HepG2 (cell line): ENCODE data around the gene NAE1. TPM values are rescaled to one million over a fixed set of nuclear protein-coding genes. Genes with fewer than 3 reads are reported as not detected.

Experiments used
- ATAC-seq: fragments of 200-7000 bp; cut with Tn5 transposase; 3 replicates; pipeline ENCODE4 v1.9.1; 2020; ENCODE audit warnings: mild to moderate bottlenecking, moderate library complexity
- BruUV-seq: library from RNA; stranded (reverse); fragments of 400-500 nt; replicated peaks from 2 replicates; lab custom pipeline; 2021; lab: Mats Ljungman, UMichigan
- CTCF ChIA-PET: fragments of 300-600 bp; formaldehyde crosslinking; extraction: SDS; loops from one replicate; lab custom pipeline; 2021; ENCODE audit warnings: low total read pairs, inconsistent platforms, low intra/inter-chr PET ratio; lab: Yijun Ruan, JAX
- POLR2A ChIA-PET: fragments of 350-600 bp; sonication (Branson Sonifier 250); formaldehyde crosslinking; loops from one replicate; lab custom pipeline; 2020; ENCODE audit warnings: antibody characterized with exemption, inconsistent platforms; lab: Yijun Ruan, JAX
- DNase-seq: peaks from one replicate; pipeline ENCODE4 v3.0.0-alpha.2; 2015; ENCODE audit warnings: low spot score
- FAIRE-seq: peaks from 3 replicates; lab custom pipeline; 2011; peaks lifted over from hg19 to GRCh38; lab: Jason Lieb, UNC
- H2AFZ ChIP-seq: one replicate; pipeline ENCODE4 v1.6.1; 2011; ENCODE audit warnings: low read length, inconsistent platforms
- H3K27ac ChIP-seq: fragments of 300-600 bp; 3 replicates; pipeline ENCODE4 v1.8.0; 2011; ENCODE audit warnings: mixed run types, mild to moderate bottlenecking, mixed read lengths, low read length, inconsistent platforms; ENCODE audit not compliant: insufficient read depth; ENCODE audit errors: extremely low read length
- H3K27me3 ChIP-seq, 2 experiments: fragments of 200-600 bp in 1 of 2; 2 replicates in 1 of 2; 3 replicates in 1 of 2; pipeline versions ENCODE4 v1.6.0 to v1.8.0; 2011; ENCODE audit warnings: low read length in 2 of 2, mild to moderate bottlenecking in 2 of 2, moderate library complexity in 2 of 2, inconsistent platforms in 1 of 2; ENCODE audit not compliant: insufficient read depth in 2 of 2, control insufficient read depth in 1 of 2
- H3K36me3 ChIP-seq, 2 experiments: fragments of 200-600 bp in 1 of 2; replicated peaks in 1 of 2; 2 replicates in 1 of 2; 3 replicates in 1 of 2; pipeline versions ENCODE4 v1.5.1 to v1.8.0; 2011; ENCODE audit warnings: low read length in 2 of 2, inconsistent platforms in 1 of 2; ENCODE audit not compliant: insufficient read depth in 2 of 2, control insufficient read depth in 1 of 2
- H3K4me1 ChIP-seq: 2 replicates; pipeline ENCODE4 v1.5.1; 2012; ENCODE audit warnings: low read length, inconsistent platforms; ENCODE audit not compliant: insufficient read depth
- H3K4me2 ChIP-seq: 2 replicates; pipeline ENCODE4 v1.6.0; 2011; ENCODE audit warnings: low read depth, low read length, inconsistent platforms
- H3K4me3 ChIP-seq, 3 experiments: fragments of 200-600 bp in 1 of 3; sonication (generic), shearing (Covaris generic) in 1 of 3; replicated peaks in 1 of 3; 2 replicates each; pipeline ENCODE4 v1.5.1; 2011 to 2016; ENCODE audit warnings: low read length in 3 of 3, inconsistent platforms in 2 of 3, low read depth in 2 of 3, mild to moderate bottlenecking in 2 of 3, control low read depth in 1 of 3, mixed read lengths in 1 of 3; ENCODE audit not compliant: insufficient read depth in 1 of 3
- H3K79me2 ChIP-seq: one replicate; pipeline ENCODE4 v1.6.1; 2011; ENCODE audit warnings: low read length, inconsistent platforms; ENCODE audit not compliant: insufficient read depth
- H3K9ac ChIP-seq: 2 replicates; pipeline ENCODE4 v1.6.0; 2011; ENCODE audit warnings: mild to moderate bottlenecking, low read depth, low read length, inconsistent platforms; ENCODE audit not compliant: insufficient read depth
- H3K9me3 ChIP-seq: 2 replicates; pipeline ENCODE4 v1.5.1; 2012; ENCODE audit warnings: mild to moderate bottlenecking, low read length
- H4K20me1 ChIP-seq: 2 replicates; pipeline ENCODE4 v1.6.0; 2011; ENCODE audit warnings: inconsistent platforms, mild to moderate bottlenecking, low read length, moderate library complexity; ENCODE audit not compliant: insufficient read depth
- CBX1 ChIP-seq: IDR thresholded peaks from one replicate; pipeline ENCODE4 v1.6.1; 2016; ENCODE audit warnings: antibody characterized with exemption, low read depth
- FOSL1 ChIP-seq: sonication (generic); formaldehyde crosslinking; IDR thresholded peaks from 2 replicates; pipeline ENCODE4 v1.9.0; 2021; ENCODE audit warnings: missing genetic modification reagents, borderline replicate concordance
- ISX ChIP-seq: sonication (generic); formaldehyde crosslinking; conservative IDR thresholded peaks from 2 replicates; pipeline ENCODE4 v1.5.0; 2020; ENCODE audit warnings: missing genetic modification reagents
- MED13 ChIP-seq: sonication (generic); formaldehyde crosslinking; IDR thresholded peaks from 2 replicates; pipeline ENCODE4 v1.5.0; 2020; ENCODE audit warnings: missing genetic modification reagents
- NFKBIZ ChIP-seq: IDR thresholded peaks from 2 replicates; pipeline ENCODE4 v1.6.1; 2018; ENCODE audit warnings: missing genetic modification reagents, missing compliant biosample characterization
- ONECUT2 ChIP-seq: sonication (generic); formaldehyde crosslinking; IDR thresholded peaks from 2 replicates; pipeline ENCODE4 v1.4.0; 2020; ENCODE audit warnings: missing genetic modification reagents
- POLR2AphosphoS5 ChIP-seq: IDR thresholded peaks from 2 replicates; pipeline ENCODE4 v1.6.1; 2012; ENCODE audit warnings: low read depth, low read length
- SATB2 ChIP-seq: sonication (generic); formaldehyde crosslinking; IDR thresholded peaks from 2 replicates; pipeline ENCODE4 v1.5.0; 2020; ENCODE audit warnings: missing genetic modification reagents
- SOX5 ChIP-seq: IDR thresholded peaks from 2 replicates; pipeline ENCODE4 v1.6.1; 2016; ENCODE audit warnings: borderline replicate concordance
- ZNF225 ChIP-seq: sonication (generic); formaldehyde crosslinking; IDR thresholded peaks from 2 replicates; pipeline ENCODE4 v1.4.0; 2020; ENCODE audit warnings: mild to moderate bottlenecking, missing genetic modification reagents
- ZNF335 ChIP-seq: sonication (generic); formaldehyde crosslinking; IDR thresholded peaks from 2 replicates; pipeline ENCODE4 v1.4.0; 2020; ENCODE audit warnings: missing genetic modification reagents
- ZNF629 ChIP-seq: sonication (generic); formaldehyde crosslinking; conservative IDR thresholded peaks from 2 replicates; pipeline ENCODE4 v1.5.0; 2020; ENCODE audit warnings: missing genetic modification reagents
- ZSCAN9 ChIP-seq: IDR thresholded peaks from 2 replicates; pipeline ENCODE4 v1.6.1; 2016; ENCODE audit warnings: borderline replicate concordance
- WGBS: methylation state at CpG from one replicate; pipeline ENCODE4 v1.1.6; 2017; ENCODE audit warnings: low lambda C conversion rate; 5-methylcytosine and 5-hydroxymethylcytosine counted together
- in situ Hi-C: cut with HindIII; loops from 2 replicates; pipeline ENCODE4 v1.10.0; 2017; ENCODE audit warnings: low pct_unique_long_range_greater_than_20kb; ENCODE audit not compliant: extremely low pct_ligation_motif_present
- intact Hi-C: fragments of 100-400 bp; cut with micrococcal nuclease; formaldehyde crosslinking; loops from one replicate; pipeline ENCODE4 v1.10.0; 2022; ENCODE audit not compliant: unreplicated experiment
- polyA plus RNA-seq, 8 experiments: library from polyadenylated mRNA; depleted of rRNA in 3 of 8; stranded (reverse) in 7 of 8; unstranded in 1 of 8; fragments of >200 nt; fragmentation: Illumina TruSeq in 4 of 8; extraction: Trizol in 4 of 8; gene quantifications; 2 replicates each; pipeline versions ENCODE4 v1.2.1 to v1.2.3, GENCODE V29; 2011 to 2016; ENCODE audit warnings: low read depth in 4 of 8, missing spikeins in 1 of 8, mixed read lengths in 1 of 8; ENCODE audit not compliant: insufficient read depth in 1 of 8
- total RNA-seq, 5 experiments: library from RNA; depleted of rRNA; stranded (reverse); fragments of >200 nt; fragmentation: Illumina TruSeq; extraction: Trizol; gene quantifications; 2 replicates each; pipeline ENCODE4 v1.2.3, GENCODE V29; 2016; ENCODE audit warnings: low read depth in 1 of 5
- TF ChIP-seq, protein P1 (sequence below): IDR thresholded peaks from 2 replicates; pipeline ENCODE4 v1.6.1; 2016; ENCODE audit warnings: control low read depth

Gene NAE1
- total and polyA plus RNA-seq, 2 of the 13 experiments (the other 11 are each of a cell fraction or from before 2014, with no cell fraction given) = 95.7 to 206 TPM

- BruUV-seq = no TSS peak
These were observed 26.0 kb upstream of the NAE1 start for GRCh38 chr16:66856801-66857200.

GRCh38 chr16:66856184-66856730 is 25.5 kb upstream of the NAE1 start:
- Histone ChIP-seq H3K79me2 (no peaks in the 10 kb centered on the region), H3K36me3 (no peaks in the 10 kb centered on the region), H3K4me1 (no peaks in the 10 kb centered on the region), H3K4me3 (no peak overlapping the region), H3K9ac (no peak overlapping the region), H2AFZ (no peak overlapping the region), H4K20me1 (no peaks in the 10 kb centered on the region), H3K9me3 (no peaks in the 10 kb centered on the region), H3K27me3 (peaks cover 0 to 11% of the 10 kb centered on the region in 2 experiments; a peak in 3 of 5 replicates), H3K27ac (no peak overlapping the region), H3K4me2 (no peak overlapping the region)
- 51% methylated on average over 6 of the region's 6 CpGs for WGBS
- ChIA-PET POLR2A (no interaction called here), CTCF (no interaction called here)
- ATAC-seq (no peak), FAIRE-seq (no peak), DNase-seq (no peak)
- TF ChIP-seq ZNF225 (CRISPR knock-in tag) = no peak
- no peak for TF ChIP-seq MED13
- TF ChIP-seq SATB2 = no peak
- TF ChIP-seq NFKBIZ (CRISPR knock-in tag) = no peak
- TF ChIP-seq ZNF629 (CRISPR knock-in tag) = peak; percentile 66
- intact Hi-C loops = no loop called here
- in situ Hi-C loops = loop anchor here (25.0 kb wide), 1 partner anchor 444 kb away; no protein-coding TSS in a partner anchor
- BruUV-seq = no TSS peak

More at GRCh38 chr16:66856801-66857200, 26.0 kb upstream of the NAE1 start:
- intact Hi-C loops = no loop called here
- H2AFZ ChIP-seq = no peak overlapping the region
- H3K4me2 ChIP-seq = no peak overlapping the region
- no peak overlapping the region for H3K4me3 ChIP-seq
- ChIA-PET POLR2A (no interaction called here), CTCF (no interaction called here)
- peaks cover 0 to 11% of the 10 kb centered on the region in 2 experiments; a peak in 3 of 5 replicates for H3K27me3 ChIP-seq
- FAIRE-seq (no peak), DNase-seq (no peak), ATAC-seq (no peak; the same call in 2 of the 3 replicates)
- H3K27ac ChIP-seq = no peak overlapping the region
- no peaks in the 10 kb centered on the region for H3K4me1 ChIP-seq
- H3K79me2 ChIP-seq = no peaks in the 10 kb centered on the region
- in situ Hi-C loops = loop anchor here (25.0 kb wide), 1 partner anchor 444 kb away; no protein-coding TSS in a partner anchor
- no peaks in the 10 kb centered on the region for H3K9me3 ChIP-seq
- WGBS = 50% methylated on average over 2 of the region's 2 CpGs
- TF ChIP-seq ONECUT2 (CRISPR knock-in tag) = no peak
- no peak for TF ChIP-seq CBX1
- TF ChIP-seq FOSL1 (CRISPR knock-in tag) = no peak
- TF ChIP-seq, protein P1, sequence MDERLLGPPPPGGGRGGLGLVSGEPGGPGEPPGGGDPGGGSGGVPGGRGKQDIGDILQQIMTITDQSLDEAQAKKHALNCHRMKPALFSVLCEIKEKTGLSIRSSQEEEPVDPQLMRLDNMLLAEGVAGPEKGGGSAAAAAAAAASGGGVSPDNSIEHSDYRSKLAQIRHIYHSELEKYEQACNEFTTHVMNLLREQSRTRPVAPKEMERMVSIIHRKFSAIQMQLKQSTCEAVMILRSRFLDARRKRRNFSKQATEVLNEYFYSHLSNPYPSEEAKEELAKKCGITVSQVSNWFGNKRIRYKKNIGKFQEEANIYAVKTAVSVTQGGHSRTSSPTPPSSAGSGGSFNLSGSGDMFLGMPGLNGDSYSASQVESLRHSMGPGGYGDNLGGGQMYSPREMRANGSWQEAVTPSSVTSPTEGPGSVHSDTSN (CRISPR knock-in tag) = no peak
- no peak for TF ChIP-seq ZNF335 (CRISPR knock-in tag)
- TF ChIP-seq POLR2AphosphoS5 = no peak
- no peak for TF ChIP-seq ISX (CRISPR knock-in tag)
- no peak for TF ChIP-seq ZSCAN9
- TF ChIP-seq SOX5 (CRISPR knock-in tag) = no peak
- no peaks in the 10 kb centered on the region for H3K36me3 ChIP-seq
- no peak overlapping the region for H3K9ac ChIP-seq
- H4K20me1 ChIP-seq = no peaks in the 10 kb centered on the region
